HEK293 (cell line): ENCODE data around the gene PLCB3.

Source experiments
- CTCF ChIP-seq: fragments of 450-650 bp; formaldehyde crosslinking; IDR thresholded peaks from 2 replicates; pipeline ENCODE4 v1.5.1; 2016; ENCODE audit warnings: missing biosample characterization, missing genetic modification characterization
- GFI1B ChIP-seq: fragments of 450-650 bp; formaldehyde crosslinking; IDR thresholded peaks from 2 replicates; pipeline ENCODE4 v1.5.1; 2016; ENCODE audit warnings: missing biosample characterization, missing genetic modification characterization
- GLI4 ChIP-seq: fragments of 450-650 bp; formaldehyde crosslinking; IDR thresholded peaks from 2 replicates; pipeline ENCODE4 v1.5.1; 2016; ENCODE audit warnings: missing biosample characterization, missing genetic modification characterization
- PRDM10 ChIP-seq: fragments of 450-650 bp; formaldehyde crosslinking; IDR thresholded peaks from 2 replicates; pipeline ENCODE4 v1.5.1; 2016; ENCODE audit warnings: missing biosample characterization, missing genetic modification characterization
- REST ChIP-seq: fragments of 450-650 bp; formaldehyde crosslinking; IDR thresholded peaks from 2 replicates; pipeline ENCODE4 v1.5.1; 2016; ENCODE audit warnings: missing biosample characterization, missing genetic modification characterization
- ZNF140 ChIP-seq: fragments of 450-650 bp; formaldehyde crosslinking; IDR thresholded peaks from 2 replicates; pipeline ENCODE4 v1.5.1; 2016; ENCODE audit warnings: missing biosample characterization, missing genetic modification characterization
- ZNF449 ChIP-seq: fragments of 450-650 bp; formaldehyde crosslinking; IDR thresholded peaks from 2 replicates; pipeline ENCODE4 v1.5.1; 2017; ENCODE audit warnings: missing biosample characterization, mild to moderate bottlenecking, missing genetic modification characterization, moderate library complexity

- no peak for TF ChIP-seq PRDM10 (tag by site-specific recombination)
- TF ChIP-seq GLI4, result no peak
- TF ChIP-seq ZNF449 (tag by site-specific recombination), result no peak
- TF ChIP-seq ZNF140 (tag by site-specific recombination), result no peak
- TF ChIP-seq GFI1B (tag by site-specific recombination), result no peak
- no peak for TF ChIP-seq CTCF (tag by site-specific recombination)
- TF ChIP-seq REST (tag by site-specific recombination), result no peak
Measured at GRCh38 chr11:64241241-64241490, 10.2 kb upstream of the PLCB3 start.
